ENCODE data around the gene SSC5D.

SSC5D gene

DNA sequence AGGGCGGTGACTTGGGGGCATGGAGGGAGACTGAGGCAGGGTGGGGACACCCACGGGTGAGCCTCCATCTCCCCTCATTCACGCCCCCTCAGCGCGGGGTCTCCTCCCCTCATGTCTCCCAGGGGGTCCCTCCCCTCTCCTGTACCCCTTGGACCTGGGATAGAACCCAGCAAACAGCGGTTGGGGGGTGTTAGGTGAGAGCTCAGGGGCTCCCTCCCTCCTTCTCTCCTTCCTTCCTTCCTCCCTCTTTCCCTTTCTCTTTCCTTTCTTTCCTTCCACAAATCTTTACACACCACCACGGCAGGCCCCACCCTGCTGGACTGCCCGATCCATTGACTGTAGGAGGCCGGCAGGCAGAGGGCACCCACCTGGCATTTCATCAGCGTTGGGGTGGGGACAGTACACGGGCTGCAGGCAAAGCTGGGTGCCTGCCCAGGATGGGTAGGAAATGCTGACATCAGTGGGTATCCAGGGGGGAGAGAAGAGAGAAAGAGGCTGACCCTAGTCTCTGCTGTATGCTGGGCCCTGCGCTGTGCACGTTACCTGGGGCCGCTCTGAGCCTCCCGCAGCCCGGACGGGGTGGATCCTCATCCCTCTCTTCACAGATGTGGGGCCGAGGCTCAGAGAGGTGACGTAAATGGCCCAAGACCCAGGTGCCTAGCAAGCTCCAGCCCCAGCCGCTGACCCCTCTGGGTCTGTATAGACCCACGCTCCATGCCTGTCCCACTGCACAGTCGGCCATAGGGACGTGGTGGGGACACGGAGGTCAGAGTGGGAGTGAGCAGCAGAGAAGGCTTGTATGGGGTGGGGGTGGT, 3.5 kb downstream of the SSC5D start:
- no peaks in the 10 kb centered on the region for H3K36me3 ChIP-seq (ENCODE audit: control insufficient read depth in 2 of 2, insufficient read depth in 1 of 2, low read length in 2 of 2)
- peaks cover 8% of the 10 kb centered on the region for H3K4me1 ChIP-seq (ENCODE audit: control insufficient read depth, insufficient read depth, low read length)
- no peaks in the 10 kb centered on the region for H3K9me3 ChIP-seq (ENCODE audit: control insufficient read depth, insufficient read depth, low read depth, low read length)
- no peak overlapping the region for H3K4me3 ChIP-seq (ENCODE audit: low read depth, low read length)
- ChIA-PET CTCF (interaction anchor here (0.6 to 4.4 kb wide), 5 partner anchors 11 to 129 kb away, joined by 3 to 28 read pairs (median 8); partner anchors contain the start of gene ZNF865), POLR2A (interaction anchor here (0.5 to 0.6 kb wide), 3 partner anchors 19 to 143 kb away, joined by 3 to 8 read pairs (median 4); partner anchors contain the start of gene ZNF784)
- no peak overlapping the region for H3K27ac ChIP-seq (ENCODE audit: extremely low read depth, low read depth, low read length)
- TF ChIP-seq PRDM1 (tag by site-specific recombination; IDR thresholded peaks at IDR 0.05): no peak
- no peak for TF ChIP-seq ZNF530 (tag by site-specific recombination; IDR thresholded peaks at IDR 0.05; ENCODE audit: low read depth)
- TF ChIP-seq ZNF366 (tag by site-specific recombination; conservative IDR thresholded peaks at IDR 0.05): peak; percentile 86
- TF ChIP-seq, protein P1, sequence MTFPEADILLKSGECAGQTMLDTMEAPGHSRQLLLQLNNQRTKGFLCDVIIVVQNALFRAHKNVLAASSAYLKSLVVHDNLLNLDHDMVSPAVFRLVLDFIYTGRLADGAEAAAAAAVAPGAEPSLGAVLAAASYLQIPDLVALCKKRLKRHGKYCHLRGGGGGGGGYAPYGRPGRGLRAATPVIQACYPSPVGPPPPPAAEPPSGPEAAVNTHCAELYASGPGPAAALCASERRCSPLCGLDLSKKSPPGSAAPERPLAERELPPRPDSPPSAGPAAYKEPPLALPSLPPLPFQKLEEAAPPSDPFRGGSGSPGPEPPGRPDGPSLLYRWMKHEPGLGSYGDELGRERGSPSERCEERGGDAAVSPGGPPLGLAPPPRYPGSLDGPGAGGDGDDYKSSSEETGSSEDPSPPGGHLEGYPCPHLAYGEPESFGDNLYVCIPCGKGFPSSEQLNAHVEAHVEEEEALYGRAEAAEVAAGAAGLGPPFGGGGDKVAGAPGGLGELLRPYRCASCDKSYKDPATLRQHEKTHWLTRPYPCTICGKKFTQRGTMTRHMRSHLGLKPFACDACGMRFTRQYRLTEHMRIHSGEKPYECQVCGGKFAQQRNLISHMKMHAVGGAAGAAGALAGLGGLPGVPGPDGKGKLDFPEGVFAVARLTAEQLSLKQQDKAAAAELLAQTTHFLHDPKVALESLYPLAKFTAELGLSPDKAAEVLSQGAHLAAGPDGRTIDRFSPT (tag by site-specific recombination; IDR thresholded peaks at IDR 0.05): no peak
- no peak for TF ChIP-seq OVOL3 (tag by site-specific recombination; IDR thresholded peaks at IDR 0.05)
- no peak for TF ChIP-seq ZNF391 (tag by site-specific recombination; IDR thresholded peaks at IDR 0.05; ENCODE audit: borderline replicate concordance, low read depth)
- no peak for TF ChIP-seq ZNF549 (tag by site-specific recombination; IDR thresholded peaks at IDR 0.05)
- TF ChIP-seq GLIS2 (tag by site-specific recombination; IDR thresholded peaks at IDR 0.05): peak; percentile 40; the same call in 1 of the 2 replicates

DNA sequence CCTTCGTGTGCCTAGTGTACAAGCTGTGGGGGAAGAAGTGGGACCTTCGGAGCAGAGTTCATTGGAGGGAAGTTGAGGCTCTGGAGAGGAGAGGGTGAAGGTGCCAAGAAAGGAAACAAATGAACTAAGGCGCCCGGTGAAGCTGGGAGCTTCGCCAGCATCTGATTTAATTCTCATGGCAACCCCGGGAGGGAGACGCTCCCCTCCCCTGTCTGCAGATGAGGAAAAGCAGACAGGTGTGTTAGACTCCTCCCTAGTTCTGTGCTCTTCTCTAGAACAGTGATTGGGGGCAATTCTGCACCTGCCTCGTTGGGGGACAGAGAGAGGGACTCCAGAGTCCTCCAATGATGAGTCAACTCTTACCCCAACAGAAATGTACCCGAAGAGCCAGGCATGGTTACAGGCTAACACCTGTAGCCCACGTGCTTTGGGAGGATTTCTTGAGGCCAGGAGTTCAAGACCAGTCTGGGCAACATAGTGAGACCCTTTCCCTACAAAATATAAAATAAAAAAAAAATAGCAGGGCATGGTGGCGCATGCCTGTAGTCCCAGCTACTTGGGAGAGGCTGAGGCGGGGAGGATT, 4.2 kb downstream of the SSC5D start:
- no peak overlapping the region for H3K4me3 ChIP-seq (ENCODE audit: low read depth, low read length)
- TF ChIP-seq, protein P2, sequence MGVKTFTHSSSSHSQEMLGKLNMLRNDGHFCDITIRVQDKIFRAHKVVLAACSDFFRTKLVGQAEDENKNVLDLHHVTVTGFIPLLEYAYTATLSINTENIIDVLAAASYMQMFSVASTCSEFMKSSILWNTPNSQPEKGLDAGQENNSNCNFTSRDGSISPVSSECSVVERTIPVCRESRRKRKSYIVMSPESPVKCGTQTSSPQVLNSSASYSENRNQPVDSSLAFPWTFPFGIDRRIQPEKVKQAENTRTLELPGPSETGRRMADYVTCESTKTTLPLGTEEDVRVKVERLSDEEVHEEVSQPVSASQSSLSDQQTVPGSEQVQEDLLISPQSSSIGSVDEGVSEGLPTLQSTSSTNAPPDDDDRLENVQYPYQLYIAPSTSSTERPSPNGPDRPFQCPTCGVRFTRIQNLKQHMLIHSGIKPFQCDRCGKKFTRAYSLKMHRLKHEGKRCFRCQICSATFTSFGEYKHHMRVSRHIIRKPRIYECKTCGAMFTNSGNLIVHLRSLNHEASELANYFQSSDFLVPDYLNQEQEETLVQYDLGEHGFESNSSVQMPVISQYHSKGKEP (tag by site-specific recombination; IDR thresholded peaks at IDR 0.05): no peak
- TF ChIP-seq GLIS2 (tag by site-specific recombination; IDR thresholded peaks at IDR 0.05) (no peak), ZNF404 (tag by site-specific recombination; IDR thresholded peaks at IDR 0.05) (no peak), SCRT2 (tag by site-specific recombination; IDR thresholded peaks at IDR 0.05) (peak; percentile 84), IKZF3 (tag by site-specific recombination; IDR thresholded peaks at IDR 0.05) (no peak), SCRT1 (tag by site-specific recombination; IDR thresholded peaks at IDR 0.05; ENCODE audit: borderline replicate concordance) (peak; percentile 82), ZNF138 (tag by site-specific recombination; IDR thresholded peaks at IDR 0.05; ENCODE audit: borderline replicate concordance) (no peak), ZNF121 (tag by site-specific recombination; IDR thresholded peaks at IDR 0.05) (0 out of 2 replicates have a peak, but pooled peaks have one; percentile 50)
- H3K4me1 ChIP-seq (ENCODE audit: control insufficient read depth, insufficient read depth, low read length): peaks cover under 1% of the 10 kb centered on the region
- no peak overlapping the region for H3K27ac ChIP-seq (ENCODE audit: extremely low read depth, low read depth, low read length)
- POLR2A ChIA-PET: interaction anchor here (0.6 kb wide), 2 partner anchors 19 to 132 kb away, joined by 3 to 8 read pairs; partner anchors contain the start of gene ZNF784
- CTCF ChIA-PET: interaction anchor here (0.6 to 4.4 kb wide), 5 partner anchors 10 to 114 kb away, joined by 3 to 28 read pairs (median 8); partner anchors contain the start of gene ZNF865
- no peaks in the 10 kb centered on the region for H3K36me3 ChIP-seq (ENCODE audit: control insufficient read depth in 2 of 2, insufficient read depth in 1 of 2, low read length in 2 of 2)
- no peaks in the 10 kb centered on the region for H3K9me3 ChIP-seq (ENCODE audit: control insufficient read depth, insufficient read depth, low read depth, low read length)

DNA sequence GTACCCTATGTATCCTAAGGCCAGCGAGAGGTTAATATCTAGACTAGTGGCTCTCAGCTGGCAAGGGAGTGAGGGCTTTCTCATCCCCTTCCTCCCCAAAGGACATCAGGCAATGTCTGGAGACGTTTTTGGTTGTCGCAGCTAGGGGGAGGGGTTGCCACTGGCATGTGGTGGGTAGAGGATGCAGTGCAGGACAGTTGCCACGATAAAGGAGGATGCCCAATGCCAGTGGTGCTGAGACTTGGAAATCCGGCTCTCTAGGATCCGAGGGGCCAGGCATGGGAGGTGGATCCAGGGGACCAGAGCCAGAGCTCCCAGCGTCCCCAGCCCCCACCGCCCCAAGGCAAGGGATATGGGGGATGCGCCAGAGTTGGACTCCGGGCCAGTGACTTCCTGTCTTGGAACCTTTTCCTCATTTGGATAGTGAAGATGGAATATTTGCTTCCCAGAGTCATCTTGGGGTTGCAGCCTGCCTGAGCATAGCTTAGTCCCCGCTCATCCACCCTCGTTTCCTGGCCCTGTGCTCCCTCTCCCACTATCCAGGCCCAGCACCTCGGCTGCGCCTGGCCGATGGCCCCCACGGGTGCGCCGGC, 4.9 kb downstream of the SSC5D start:
- H3K9me3 ChIP-seq (ENCODE audit: control insufficient read depth, insufficient read depth, low read depth, low read length): no peaks in the 10 kb centered on the region
- no peaks in the 10 kb centered on the region for H3K36me3 ChIP-seq (ENCODE audit: control insufficient read depth in 2 of 2, insufficient read depth in 1 of 2, low read length in 2 of 2)
- ChIA-PET POLR2A (no interaction called here), CTCF (interaction anchor here (4.4 kb wide), 1 partner anchor 11 kb away, joined by 28 read pairs; no protein-coding TSS in a partner anchor)
- no peaks in the 10 kb centered on the region for H3K4me1 ChIP-seq (ENCODE audit: control insufficient read depth, insufficient read depth, low read length)
- no peak overlapping the region for H3K27ac ChIP-seq (ENCODE audit: extremely low read depth, low read depth, low read length)
- H3K4me3 ChIP-seq (ENCODE audit: low read depth, low read length): no peak overlapping the region
- no peak for TF ChIP-seq MZF1 (tag by site-specific recombination; IDR thresholded peaks at IDR 0.05; ENCODE audit: borderline replicate concordance)
- TF ChIP-seq ZNF555 (tag by site-specific recombination; conservative IDR thresholded peaks at IDR 0.05): no peak
- TF ChIP-seq, protein P1 (tag by site-specific recombination; IDR thresholded peaks at IDR 0.05): no peak
- TF ChIP-seq, protein P3, sequence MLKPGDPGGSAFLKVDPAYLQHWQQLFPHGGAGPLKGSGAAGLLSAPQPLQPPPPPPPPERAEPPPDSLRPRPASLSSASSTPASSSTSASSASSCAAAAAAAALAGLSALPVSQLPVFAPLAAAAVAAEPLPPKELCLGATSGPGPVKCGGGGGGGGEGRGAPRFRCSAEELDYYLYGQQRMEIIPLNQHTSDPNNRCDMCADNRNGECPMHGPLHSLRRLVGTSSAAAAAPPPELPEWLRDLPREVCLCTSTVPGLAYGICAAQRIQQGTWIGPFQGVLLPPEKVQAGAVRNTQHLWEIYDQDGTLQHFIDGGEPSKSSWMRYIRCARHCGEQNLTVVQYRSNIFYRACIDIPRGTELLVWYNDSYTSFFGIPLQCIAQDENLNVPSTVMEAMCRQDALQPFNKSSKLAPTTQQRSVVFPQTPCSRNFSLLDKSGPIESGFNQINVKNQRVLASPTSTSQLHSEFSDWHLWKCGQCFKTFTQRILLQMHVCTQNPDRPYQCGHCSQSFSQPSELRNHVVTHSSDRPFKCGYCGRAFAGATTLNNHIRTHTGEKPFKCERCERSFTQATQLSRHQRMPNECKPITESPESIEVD (tag by site-specific recombination; IDR thresholded peaks at IDR 0.05): no peak
